Activated T-cell treated with anti-CD3 and anti-CD28 coated beads for 4 hours (primary cell): ENCODE measurements around the gene EPHA4.
A peak's percentile ranks its signal among the peaks of the same experiment; 100 is the strongest.
"Not testable (repeated sequence)": the region's sequence is repeated elsewhere in the genome, so short reads cannot be mapped to it uniquely, and the experiment has no call there.

Experiments
- DNase-seq: peaks from one replicate; pipeline ENCODE4 v3.0.0-alpha.2; 2020

EPHA4 gene

GRCh38 chr2:221532641-221533040 lies 39.5 kb downstream of the EPHA4 start:
- DNase-seq: no peak

- no peak for DNase-seq
Measured at GRCh38 chr2:221530653-221531037, 41.5 kb downstream of the EPHA4 start.

- DNase-seq: no peak
Measured at GRCh38 chr2:221529943-221530652, 42.0 kb downstream of the EPHA4 start.

GRCh38 chr2:221529177-221529942 lies 42.7 kb downstream of the EPHA4 start:
- no peak for DNase-seq

GRCh38 chr2:221527776-221528309 lies 44.3 kb downstream of the EPHA4 start:
- DNase-seq: no peak

GRCh38 chr2:221524158-221524557 lies 47.9 kb downstream of the EPHA4 start:
- DNase-seq: no peak

GRCh38 chr2:221521233-221521845 lies 50.8 kb downstream of the EPHA4 start:
- DNase-seq: no peak

- DNase-seq: no peak
Measured at GRCh38 chr2:221518935-221519625, 53.0 kb downstream of the EPHA4 start.

GRCh38 chr2:221518201-221518934 lies 53.7 kb downstream of the EPHA4 start:
- no peak for DNase-seq

- DNase-seq: peak; percentile 27
Measured at GRCh38 chr2:221517696-221518151, 54.4 kb downstream of the EPHA4 start.

- no peak for DNase-seq
Measured at GRCh38 chr2:221517146-221517695, 54.9 kb downstream of the EPHA4 start.

GRCh38 chr2:221515864-221516263 lies 56.2 kb downstream of the EPHA4 start:
- DNase-seq: no peak

- no peak for DNase-seq
Measured at GRCh38 chr2:221514305-221515040, 57.6 kb downstream of the EPHA4 start.

- no peak for DNase-seq
Measured at GRCh38 chr2:221513232-221513631, 58.9 kb downstream of the EPHA4 start.

GRCh38 chr2:221511325-221511724 lies 60.8 kb downstream of the EPHA4 start:
- not testable (repeated sequence) for DNase-seq

GRCh38 chr2:221506469-221506868 lies 65.6 kb downstream of the EPHA4 start:
- DNase-seq: no peak

GRCh38 chr2:221505605-221506004 lies 66.5 kb downstream of the EPHA4 start:
- no peak for DNase-seq

- DNase-seq: no peak
Measured at GRCh38 chr2:221504905-221505304, 67.2 kb downstream of the EPHA4 start.

GRCh38 chr2:221503965-221504364 lies 68.1 kb downstream of the EPHA4 start:
- no peak for DNase-seq

GRCh38 chr2:221502270-221503010 lies 69.7 kb downstream of the EPHA4 start:
- DNase-seq: no peak
